ENCODE data around the gene ZDHHC4.

Gene ZDHHC4

DNA sequence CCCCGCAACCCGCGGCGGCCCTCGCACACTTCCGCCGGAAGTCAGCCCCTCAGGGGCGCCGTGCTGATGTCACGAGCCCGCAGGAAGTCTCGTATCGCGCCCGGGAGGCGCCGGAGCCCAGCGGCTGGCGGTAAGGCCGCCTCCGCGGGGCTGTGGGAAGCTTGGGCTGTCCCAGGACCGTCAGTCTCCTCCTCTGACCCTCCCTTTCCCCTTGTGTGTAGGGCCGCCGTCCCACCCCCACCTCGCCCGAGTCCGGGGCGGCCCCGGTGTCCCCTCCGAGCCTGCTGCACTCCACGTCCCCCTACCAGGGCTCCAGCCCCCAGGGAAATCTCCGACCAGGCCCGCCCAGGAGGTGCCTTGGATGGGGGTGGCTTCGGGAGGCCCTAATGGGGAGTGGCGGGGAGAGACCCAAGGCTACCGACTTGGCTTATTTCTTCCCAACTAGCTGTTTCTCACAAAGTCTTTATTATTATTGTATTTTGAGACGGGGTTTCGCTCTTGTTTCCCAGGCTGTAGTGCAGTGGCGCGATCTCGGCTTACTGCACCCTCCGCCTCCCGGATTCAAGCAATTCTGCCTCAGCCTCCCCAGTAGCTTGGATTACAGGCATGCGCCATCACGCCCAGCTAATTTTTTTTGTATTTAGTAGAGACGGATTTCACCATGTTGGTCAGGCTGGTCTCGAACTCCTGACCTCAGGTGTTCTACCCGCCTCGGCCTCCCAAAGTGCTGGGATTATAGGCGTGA is at the start of gene ZDHHC4:
Gene ZDHHC4 (plus strand): TSS at position 86 of the 745 bp plus-strand sequence. CDS start 3,108 bp downstream, outside the sequence.
- FAIRE-seq (no peak), DNase-seq (ENCODE audit: low spot score) (peak; percentile 66)

DNA sequence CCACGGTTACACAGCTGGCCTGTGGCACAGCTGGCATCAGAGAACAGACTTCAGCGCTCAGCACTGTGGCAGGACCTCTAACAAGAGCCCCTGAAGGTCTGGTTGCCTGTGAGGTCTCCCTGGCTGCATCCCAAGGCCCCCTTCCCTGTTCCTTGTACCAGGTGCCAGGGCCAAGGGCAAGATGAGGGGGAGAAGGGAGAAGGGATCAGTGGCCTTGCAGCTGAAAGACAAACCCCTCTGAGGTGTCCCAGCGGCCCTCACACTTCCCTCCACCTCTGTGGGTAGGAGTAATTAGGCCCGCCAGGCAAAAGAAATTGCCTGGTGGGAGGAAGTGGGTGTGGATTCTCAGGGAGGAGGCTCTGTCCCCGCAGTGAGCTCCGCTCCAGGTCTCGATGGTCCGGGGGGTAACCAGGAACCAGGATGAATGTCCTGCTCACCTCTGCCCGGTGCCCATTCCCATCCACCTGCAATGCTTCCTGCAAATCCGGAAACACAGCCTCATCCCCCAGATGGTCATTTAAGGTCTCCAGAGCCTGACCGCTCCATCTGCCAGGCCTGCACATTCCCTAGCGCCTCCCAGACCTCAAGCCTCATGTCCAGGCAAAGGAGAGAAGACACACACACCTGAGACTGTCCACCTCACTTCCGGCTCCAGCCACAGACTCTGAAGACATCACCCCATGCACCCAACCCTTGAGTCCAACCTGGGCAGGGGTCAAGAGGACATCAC is 48.7 kb upstream of the ZDHHC4 start:
- no peak for DNase-seq (ENCODE audit: low spot score)
- FAIRE-seq = no peak

- DNase-seq (ENCODE audit: low spot score) (no peak), FAIRE-seq (no peak)
Observed at GRCh38 chr7:6529643-6530042, 47.6 kb upstream of the ZDHHC4 start.

DNA sequence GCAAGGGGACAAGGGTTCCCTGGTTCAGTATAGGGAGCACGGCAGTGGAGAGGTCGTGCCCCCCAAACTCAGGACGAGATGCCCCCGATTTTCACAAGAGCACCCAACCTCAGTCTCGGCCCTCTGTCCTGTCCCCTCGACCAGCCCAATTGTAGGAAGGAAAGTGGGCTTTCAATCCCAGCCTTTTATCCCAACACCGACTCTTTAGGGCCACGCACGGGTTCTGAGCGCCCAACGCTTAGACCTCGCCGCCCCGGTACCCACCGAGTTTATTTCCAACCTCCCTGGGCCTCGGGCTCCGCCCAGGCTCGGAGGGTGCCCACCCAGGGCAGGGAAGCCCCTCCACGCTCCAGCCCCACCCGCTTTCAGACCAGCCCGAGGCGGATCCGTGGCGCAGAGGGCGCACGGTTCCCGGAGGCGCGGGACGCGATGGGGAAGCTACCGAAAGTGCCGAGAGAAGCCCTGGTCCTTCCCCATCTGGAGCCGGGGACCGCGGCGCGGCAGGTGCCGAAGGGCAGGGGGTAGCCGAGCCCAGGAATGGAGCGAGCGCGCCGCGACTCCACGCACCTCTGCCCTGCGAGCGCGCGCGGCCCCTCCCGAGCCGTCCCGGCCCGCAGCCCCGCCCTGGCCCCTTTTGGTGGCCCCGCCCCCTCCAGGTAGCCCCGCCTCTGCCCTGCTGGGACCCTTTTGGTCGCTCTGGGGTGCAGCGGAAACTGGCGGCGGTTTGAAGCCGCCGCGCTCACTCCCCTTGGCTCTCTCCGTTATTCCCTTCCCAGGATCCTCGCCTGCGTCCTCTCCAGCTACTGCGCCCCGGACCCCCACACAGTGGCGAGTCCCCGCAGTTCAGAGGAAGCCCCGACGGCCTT is 46.4 kb upstream of the ZDHHC4 start:
- DNase-seq (ENCODE audit: low spot score) (no peak), FAIRE-seq (no peak)

- DNase-seq (ENCODE audit: low spot score) (no peak), FAIRE-seq (no peak)
Observed at GRCh38 chr7:6531492-6532279, 45.6 kb upstream of the ZDHHC4 start.

GRCh38 chr7:6532516-6532915 is 44.7 kb upstream of the ZDHHC4 start:
- no peak for DNase-seq (ENCODE audit: low spot score)
- no peak for FAIRE-seq

DNA sequence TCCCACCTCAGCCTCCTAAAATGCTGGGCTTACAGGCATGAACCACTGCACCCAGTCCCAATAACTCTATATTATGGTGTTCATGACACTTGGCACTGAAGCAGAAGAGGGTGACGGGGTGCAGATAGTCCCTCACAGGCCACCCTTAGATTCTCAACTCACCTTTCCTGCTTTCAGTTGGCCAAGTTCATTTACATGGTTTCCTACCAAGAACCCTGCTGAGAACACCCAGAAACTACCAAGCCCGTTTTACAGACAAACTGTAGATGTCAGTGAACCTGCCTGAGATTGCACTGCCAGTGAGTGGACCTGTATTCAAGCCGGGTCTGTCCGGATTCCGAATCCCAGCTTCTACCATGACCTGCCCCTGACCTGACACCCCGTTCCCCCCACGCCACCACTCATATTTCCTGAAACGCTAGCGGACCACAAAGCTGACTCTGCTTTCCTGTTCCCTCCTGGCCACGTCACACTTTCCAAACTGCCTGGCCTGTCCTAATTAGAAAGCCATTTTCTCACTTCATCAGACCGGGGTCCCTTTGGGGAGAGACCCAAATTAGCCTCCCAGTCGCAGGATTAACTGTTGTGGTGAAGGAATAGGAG is 43.3 kb upstream of the ZDHHC4 start:
- DNase-seq (ENCODE audit: low spot score) (no peak), FAIRE-seq (no peak)

DNA sequence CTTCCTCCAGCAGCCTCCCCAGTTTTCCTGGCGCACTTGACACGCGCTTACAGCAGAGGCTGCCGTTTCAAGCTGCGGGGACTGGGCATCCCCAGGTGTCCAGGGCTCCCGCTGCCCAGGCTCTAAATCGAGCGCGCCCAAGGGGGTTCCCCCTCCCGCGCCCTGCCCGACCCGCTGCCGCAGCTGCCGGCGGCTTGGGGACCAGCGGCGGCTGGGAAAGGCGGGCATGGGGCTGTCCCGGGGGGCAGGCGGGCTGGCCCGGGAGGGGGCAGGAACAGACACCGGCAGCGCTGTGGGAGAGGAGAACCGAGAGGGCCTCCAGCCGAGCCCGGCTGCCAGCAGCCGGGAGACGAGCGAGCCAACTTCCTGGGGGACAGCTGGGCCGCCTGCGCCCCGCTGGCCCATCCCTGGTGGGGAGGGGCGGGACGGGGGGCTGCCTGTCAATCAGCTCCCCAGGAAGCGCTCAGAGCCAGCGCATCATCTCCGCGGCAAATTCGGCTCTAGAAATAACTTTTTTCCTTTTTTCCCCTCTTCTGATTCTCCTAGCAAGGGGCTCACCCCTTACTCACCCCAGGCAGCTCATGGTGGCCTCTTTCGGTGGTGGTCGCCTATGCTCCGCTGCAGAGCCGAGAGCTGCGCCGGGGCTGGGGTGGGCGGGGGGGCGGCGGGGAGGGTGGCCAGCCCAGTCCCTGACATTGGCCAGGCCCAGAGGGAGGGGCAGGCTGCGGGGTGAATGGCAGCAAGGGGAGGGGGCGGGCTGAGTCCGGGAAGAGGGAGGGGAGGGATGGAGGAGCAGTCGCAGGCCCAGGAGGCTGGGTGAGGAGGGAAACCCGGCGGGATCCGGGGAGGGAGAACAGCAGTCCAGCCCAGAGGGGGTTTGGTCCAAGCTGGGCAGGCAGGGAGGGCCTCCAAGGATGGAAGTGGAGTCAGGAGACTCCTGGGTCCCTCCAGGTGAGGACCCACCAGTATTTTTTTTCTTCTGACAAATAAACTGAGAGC is 40.7 kb upstream of the ZDHHC4 start:
- no peak for DNase-seq (ENCODE audit: low spot score)

GRCh38 chr7:6542368-6542767 is 34.9 kb upstream of the ZDHHC4 start:
- FAIRE-seq (no peak), DNase-seq (ENCODE audit: low spot score) (no peak)

More for the DNA sequence above, 40.7 kb upstream of the ZDHHC4 start:
- no peak for FAIRE-seq

DNA sequence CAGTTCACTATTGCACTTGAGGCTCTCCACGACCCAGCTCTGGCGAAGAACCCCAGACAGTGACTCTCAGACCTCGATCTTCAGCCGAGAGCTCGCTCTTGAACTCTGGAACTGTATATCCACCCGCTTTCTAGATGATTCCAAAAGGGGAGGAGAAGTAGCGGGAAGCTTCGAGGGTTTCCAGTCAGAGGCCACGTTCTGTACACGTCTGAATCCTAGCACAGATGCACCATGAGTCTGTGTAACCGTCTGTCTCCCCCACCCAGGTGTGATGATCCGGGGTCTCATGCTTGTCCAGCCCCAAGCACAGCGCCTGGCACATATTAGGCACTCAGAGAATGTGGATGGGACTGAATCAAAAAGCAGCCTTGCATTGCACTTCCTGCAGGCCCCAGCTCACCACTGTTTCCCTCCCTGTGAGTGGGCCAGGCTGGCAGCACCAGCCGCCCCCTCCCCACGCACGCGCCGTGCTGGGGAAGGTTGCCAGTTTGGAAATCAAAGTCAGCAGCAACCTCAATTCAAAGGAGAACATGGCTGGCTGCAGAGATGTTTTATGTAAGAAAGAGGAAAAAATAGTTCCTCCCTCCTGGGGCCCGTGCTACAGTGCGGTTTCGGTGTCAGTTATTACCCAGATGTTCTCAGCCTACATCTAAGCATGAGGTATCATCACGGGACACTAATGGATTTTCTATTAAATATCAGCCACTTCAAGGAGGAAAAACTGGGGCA is 31.7 kb upstream of the ZDHHC4 start:
- DNase-seq (ENCODE audit: low spot score) (no peak), FAIRE-seq (no peak)

DNA sequence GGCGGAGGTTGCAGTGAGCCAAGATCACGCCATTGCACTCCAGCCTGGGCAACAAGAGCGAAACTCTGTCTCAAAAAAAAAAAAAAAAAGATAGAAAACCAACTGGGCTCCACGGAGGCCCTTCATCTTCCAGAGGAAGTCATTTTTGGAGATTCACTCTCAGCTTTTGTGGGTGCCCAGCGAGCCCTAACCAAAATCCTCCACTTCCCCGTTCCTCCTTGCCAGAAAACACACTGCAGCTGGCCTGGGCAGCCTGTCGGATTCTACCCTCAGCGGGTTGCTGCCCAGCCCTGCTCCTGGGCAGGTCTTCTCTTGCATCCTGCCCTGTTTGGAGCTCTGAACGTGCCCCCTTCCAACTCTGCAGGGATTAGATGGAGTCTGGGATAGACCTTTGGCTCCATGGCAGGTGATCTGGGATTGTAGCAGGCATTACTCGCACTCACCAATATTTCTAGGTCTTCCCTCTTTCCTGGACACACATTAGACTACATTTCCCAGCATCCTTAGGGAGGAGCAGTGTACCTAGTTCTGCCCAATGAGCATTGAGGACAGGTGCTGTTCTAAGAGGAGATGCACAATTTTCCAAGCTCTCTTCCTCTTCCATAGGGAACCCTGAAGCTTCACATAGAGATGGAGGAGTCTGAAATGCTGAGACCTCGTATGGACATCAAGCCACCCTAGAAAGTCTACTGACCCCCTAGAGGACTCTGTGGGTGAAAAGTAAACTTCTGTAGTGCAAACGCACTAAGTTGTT is 30.6 kb upstream of the ZDHHC4 start:
- DNase-seq (ENCODE audit: low spot score) = no peak

DNA sequence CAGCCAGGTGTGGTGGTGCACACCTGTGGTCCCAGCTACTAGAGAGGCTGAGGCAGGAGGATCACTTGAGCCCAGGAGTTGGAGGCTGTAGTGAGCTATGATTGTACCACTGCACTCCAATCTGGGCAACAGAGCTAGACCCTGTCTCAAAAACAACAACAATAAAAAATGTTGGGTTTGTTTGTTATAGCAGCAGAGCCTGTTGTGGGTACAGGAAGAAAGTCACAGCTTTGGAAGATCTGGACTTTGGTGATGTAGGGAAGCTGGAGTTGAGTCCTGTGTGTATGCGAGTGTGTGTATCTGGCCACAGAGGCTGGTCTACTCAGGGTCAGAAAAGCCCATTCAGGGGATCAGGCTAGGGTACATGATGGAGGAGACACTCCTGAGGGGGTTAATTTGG is 29.9 kb upstream of the ZDHHC4 start:
- DNase-seq (ENCODE audit: low spot score) = no peak
- no peak for FAIRE-seq

More for the DNA sequence above, 30.6 kb upstream of the ZDHHC4 start:
- FAIRE-seq = no peak

DNA sequence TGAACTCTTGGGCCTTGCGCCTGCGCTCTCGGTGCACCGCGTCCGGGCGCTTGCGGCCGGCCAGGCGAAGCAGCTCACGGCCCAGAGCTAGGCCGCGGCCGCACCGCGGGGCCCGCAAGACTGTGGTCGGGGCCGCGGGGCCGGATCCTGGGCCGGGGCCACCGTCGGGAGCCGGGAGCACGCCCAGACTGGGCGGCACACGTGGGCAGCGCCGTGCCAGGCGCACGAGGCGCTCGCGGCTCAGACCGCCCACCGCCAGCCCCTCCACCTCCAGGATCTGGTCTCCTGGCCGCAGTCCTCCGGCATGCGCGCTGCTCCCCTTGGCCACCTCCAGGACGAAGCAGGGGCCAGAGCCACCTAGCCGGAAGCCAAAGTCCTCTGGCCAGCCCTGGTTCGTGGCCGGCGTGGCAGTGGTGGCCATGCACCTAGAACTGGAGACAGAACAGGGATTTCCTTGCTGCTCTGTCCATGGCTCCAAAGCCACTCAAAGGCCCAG is 26.2 kb upstream of the ZDHHC4 start, which contains the start of gene GRID2IP:
Gene GRID2IP (minus strand): TSS at position 446 of the 496 bp plus-strand sequence. CDS start 25 bp downstream, at position 421.
- DNase-seq (ENCODE audit: low spot score) = no peak
- FAIRE-seq = no peak

DNA sequence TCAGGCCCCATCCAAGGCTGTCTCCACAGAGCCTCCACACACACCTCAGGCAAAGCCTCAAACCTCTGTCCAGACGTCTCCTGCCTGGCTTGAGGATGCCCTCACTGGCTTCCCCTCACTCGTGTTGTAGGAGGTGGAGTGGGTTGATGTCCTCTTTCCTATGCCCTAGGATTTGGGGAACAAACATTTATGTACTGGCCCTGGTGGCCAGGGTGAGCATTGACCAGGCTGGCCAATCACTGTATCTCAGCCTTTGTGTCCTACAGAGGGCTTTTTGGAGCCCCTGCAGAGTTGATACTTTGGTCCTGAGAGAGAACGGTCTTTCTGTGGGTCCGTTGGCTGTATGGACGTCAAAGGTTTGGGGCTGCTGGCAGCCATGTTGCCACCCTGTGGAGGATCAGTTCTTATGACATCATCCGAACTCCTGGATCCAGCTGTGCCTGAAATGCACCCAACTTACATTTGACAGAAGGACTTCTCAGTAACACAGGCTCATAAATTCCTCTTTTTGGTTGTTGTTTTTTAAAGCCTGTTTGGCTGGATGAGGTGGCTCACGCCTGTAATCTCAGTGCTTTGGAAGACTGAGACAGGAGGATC is 23.7 kb upstream of the ZDHHC4 start:
- DNase-seq (ENCODE audit: low spot score) = no peak
- FAIRE-seq = no peak

DNA sequence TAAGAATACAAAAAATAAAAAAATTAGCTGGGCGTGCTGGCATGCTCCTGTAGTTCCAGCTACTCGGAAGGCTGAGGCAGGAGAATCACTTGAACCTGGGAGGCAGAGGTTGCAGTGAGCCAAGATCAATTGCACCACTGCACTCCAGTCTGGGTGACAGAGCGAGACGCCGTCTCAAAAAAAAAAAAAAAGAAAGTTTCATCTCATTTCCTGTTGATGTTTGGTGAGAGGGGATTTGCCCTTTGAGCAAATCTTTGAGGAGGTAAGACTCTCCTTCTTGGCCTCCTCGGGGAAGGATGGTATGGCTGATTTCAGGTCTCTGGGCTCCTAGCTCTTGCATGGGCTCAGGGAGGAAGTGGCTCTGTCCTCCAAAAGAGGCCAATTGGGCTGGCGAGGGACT is 22.4 kb upstream of the ZDHHC4 start:
- DNase-seq (ENCODE audit: low spot score) = no peak
- no peak for FAIRE-seq

DNA sequence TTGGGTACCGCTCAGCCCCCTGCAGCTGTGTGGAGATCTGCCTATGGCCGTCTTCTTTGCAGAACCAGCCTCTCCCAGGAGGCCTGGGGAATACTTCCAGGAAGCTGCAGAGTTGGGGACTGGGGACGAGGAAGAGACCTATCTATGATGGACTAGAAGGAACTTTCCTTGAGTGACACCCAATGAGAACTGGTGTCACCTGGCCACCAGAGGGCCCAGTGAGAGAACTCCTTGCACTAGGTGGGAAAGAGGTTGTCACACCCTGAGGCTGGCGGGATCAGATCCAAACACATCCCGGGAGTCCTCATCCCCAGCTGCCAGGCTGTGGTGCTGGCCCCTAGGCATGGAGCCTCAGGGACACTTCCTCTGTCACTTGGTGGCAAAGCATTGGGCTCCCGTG is 21.1 kb upstream of the ZDHHC4 start:
- no peak for DNase-seq (ENCODE audit: low spot score)
- no peak for FAIRE-seq

DNA sequence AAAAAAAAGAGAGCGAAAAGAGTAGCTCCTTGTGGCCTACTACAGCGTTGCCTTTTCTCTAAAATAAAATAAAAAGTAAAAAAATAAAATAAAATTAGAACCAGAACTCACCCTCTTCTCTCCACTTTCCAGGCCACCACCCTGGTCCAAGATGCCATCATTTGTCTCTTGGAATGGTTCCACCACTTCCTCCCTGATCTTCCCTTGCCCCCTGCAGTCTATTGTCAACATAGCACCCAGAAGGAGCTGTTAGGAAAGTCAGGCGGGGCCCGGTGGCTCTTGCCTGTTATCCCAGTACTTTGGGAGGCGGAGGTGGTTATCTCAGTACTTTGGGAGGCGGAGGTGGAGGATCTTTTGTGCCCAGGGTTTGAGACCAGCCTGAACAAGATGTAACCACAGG is 18.4 kb upstream of the ZDHHC4 start:
- peak; percentile 29 for DNase-seq (ENCODE audit: low spot score)
- FAIRE-seq = peak; percentile 18

Data from RCC 7860 (cell line).